Measurements from ENCODE around the gene IWS1.

GRCh38 chr2:127552846-127553245, 26.6 kb upstream of the IWS1 start:
- no peak for TF ChIP-seq GATA3 (IDR thresholded peaks at IDR 0.05; ENCODE audit: low read depth, low read length)
- TF ChIP-seq GATA2 (IDR thresholded peaks at IDR 0.05; ENCODE audit: low read depth, low read length) = no peak
